ENCODE data around the gene CDH19. TPM values are rescaled to one million over a fixed set of nuclear protein-coding genes. Genes with fewer than 3 reads are reported as not detected.

Gene CDH19
- total RNA-seq (ENCODE audit: low replicate concordance) = under 0.01 and 2.5 TPM in 2 replicates

GRCh38 chr18:66603941-66604627 lies at the start of gene CDH19:
Gene CDH19 (minus strand): TSS chr18:66604090. CDS start chr18:66572204, 31,886 bp downstream.

All from smooth muscle cell of the coronary artery (primary cell).